ENCODE data around the gene KCNF1.
A peak's percentile ranks its signal among the peaks of the same experiment; 100 is the strongest.

KCNF1 gene, protein sequence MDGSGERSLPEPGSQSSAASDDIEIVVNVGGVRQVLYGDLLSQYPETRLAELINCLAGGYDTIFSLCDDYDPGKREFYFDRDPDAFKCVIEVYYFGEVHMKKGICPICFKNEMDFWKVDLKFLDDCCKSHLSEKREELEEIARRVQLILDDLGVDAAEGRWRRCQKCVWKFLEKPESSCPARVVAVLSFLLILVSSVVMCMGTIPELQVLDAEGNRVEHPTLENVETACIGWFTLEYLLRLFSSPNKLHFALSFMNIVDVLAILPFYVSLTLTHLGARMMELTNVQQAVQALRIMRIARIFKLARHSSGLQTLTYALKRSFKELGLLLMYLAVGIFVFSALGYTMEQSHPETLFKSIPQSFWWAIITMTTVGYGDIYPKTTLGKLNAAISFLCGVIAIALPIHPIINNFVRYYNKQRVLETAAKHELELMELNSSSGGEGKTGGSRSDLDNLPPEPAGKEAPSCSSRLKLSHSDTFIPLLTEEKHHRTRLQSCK

DNA sequence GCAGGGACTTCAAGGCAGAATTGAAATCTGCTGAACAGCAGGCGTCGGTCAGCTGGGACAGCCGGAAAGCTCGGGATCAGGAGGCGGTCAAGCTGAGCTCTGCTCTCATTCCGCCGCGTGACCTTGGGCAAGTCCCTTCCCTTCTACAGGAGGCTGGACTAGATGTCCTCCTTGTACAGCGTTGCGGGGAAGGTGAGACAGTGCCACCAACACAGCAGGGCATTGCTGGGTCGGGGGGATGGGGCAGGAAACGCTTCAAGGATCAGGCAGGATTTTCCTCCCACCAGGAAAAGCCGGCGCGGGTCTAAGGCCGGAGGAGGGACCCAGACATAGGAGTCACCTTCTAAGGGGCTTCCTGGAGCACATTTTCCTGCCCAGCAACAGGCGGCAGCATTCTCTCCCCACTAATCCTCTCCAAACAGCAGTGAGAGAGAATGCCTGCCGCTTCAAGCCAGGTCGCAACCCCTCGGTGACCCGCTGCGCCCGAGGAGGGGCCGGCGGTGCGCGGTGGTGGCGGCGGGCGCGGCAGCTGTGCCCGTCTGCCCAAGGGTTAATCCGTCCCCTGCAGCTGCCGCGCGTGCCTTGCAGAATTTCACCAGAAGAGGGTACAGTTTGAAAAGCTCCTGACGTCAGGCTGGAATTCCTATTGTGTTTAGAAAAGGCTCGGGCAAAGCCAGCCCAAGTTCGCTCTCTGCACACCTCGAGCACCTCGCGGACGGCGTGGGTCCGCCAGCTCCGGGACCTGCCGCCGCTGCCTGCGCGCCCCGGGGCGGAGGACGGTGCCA lies at the start of gene KCNF1:
Gene KCNF1 (plus strand): TSS at position 644 of the 785 bp plus-strand sequence. CDS start 493 bp downstream, outside the sequence.
- DNase-seq = peak; percentile 66

GRCh38 chr2:10862330-10862729 lies 49.4 kb upstream of the KCNF1 start:
- no peak for DNase-seq

DNA sequence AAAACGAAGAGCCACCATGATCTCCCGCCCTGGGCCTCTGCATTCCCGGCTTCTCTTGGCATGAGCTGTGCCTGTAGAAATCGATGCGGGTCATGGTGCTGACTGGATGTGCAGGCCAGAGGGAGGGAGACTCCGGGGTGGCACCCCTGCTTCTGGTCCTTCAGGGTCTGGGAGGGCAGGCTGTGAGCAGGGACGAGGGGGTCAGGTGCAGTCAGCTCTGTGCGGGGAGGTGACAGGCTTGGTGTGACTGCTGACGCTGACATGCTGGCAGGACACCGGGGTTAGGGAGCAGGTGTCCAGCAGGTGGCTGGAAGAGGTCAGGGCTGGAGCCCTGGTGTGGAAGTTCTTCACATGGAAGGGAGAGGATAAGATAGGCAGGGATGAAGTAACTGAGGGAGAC lies 48.7 kb upstream of the KCNF1 start:
- no peak for DNase-seq

DNA sequence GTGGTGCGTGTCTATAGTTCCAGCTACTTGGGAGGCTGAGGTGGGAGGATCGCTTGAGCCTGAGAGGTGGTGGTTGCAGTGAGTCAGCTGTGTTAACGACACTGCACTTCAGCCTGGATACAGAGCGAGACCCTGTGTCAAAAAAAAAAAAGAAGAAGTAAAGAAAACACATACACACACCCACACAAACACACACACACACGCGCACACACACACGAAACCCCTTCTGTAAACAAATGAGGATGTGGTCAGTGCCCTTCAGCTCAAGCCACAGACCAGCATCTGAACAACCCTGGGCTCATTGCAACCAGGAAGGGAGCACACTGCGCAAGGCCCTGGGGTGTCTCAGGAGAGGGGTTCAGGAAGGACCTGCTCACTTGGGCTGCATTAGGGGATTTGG lies 47.9 kb upstream of the KCNF1 start:
- no peak for DNase-seq

GRCh38 chr2:10864251-10864650 lies 47.5 kb upstream of the KCNF1 start:
- no peak for DNase-seq

GRCh38 chr2:10864861-10865636 lies 46.7 kb upstream of the KCNF1 start:
- DNase-seq = no peak

DNA sequence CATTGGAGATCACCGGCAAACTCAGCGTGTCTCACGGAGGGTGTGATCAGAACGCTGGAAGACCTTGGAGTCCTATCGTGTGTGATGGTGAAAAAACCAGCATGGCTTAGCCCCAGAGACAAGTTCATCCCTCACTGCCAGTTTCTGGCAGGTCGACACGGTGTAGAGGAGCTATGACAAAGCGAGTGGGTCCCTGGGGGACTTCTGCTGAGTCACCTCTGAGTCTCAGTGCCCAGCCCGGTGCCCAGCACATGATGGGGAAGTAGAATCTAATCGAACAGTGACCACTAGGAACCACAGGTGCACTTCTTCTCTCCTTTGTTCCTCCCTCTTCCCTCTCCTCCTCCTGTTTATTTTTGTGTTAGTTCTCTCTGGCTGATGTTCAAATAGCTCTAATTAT lies 45.9 kb upstream of the KCNF1 start:
- no peak for DNase-seq

- DNase-seq = no peak
Measured at GRCh38 chr2:10867692-10868420, 43.9 kb upstream of the KCNF1 start.

DNA sequence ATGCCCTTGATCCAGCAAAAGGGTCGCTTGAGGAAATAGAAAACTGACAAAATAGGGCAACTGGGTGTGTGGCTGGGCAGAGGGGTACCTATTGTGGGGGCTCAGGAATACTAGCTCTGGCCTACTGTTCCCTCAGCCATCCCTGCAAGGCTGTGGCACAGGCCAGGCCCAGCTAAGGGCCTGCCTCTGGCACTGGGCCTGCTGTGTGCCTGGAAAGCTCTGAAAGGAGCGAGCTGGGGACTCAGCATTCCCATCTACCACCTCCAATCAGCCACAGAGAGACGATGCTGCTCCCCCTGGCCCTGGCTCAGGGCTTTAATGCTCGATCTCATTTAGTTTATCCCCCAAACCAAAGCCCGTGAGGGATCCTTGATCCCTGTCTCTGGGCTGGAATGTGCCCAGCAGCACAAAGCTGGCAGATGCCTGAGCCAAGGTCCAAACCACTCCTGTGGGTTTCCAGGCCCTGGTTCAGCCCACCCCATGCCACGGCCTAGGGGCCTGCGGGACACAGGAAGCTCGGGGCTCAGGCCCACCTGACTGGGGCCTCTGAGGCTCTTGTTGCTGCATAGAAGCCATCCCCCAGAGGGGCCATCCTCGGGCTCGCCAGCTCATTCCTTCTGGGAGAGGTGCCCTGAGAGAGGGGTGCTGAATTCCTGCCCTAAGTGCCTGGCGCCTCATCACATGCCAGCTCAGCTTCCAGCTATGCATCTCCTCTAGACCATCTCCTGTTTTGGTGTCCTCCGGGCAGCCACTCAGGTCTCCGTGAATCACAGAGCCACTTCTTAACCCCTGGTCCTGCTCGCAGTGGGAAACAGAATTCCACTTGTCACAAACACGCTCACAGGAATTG lies 43.0 kb upstream of the KCNF1 start:
- no peak for DNase-seq

DNA sequence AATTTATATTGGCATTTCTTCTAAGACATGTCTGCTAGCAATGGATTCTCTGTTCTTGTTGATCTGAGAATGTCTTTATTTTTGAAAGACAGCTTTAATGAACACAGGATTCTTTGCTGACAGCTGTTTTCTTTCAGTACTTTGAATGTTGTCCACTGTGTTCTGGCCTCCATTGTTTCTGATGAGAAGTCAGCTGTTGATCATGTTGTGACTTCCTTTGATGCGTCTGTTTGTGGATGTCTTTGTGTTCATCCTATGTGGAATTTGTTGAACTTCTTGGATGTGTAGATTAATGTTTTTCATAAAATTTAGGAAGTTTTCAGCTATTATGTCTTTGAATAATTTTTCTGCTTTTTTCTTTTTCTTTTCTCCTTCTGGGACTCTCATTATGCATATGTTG lies 39.8 kb upstream of the KCNF1 start:
- DNase-seq = no peak

GRCh38 chr2:10873171-10873570 lies 38.6 kb upstream of the KCNF1 start:
- DNase-seq = no peak

GRCh38 chr2:10873790-10874437 lies 37.8 kb upstream of the KCNF1 start:
- DNase-seq = no peak

DNA sequence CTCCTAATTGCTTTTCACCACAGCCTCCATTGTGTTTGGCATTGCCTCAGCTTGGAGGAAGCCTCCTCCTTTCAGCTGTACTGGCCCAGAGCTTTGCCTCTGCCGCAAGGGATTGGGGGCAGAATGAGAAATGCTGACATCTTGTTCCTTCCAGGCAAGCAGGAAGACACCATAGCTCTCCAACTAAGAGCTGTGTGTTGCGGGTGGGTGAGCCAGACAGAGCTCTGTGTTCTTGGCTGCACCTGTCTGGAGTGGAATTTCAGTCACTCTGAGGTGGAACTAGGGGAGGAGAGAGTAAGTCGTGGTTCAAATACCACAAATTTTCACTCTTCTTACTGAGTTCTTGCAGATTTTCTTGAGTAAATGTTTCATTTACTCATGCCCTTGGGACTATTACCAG lies 36.6 kb upstream of the KCNF1 start:
- no peak for DNase-seq

- DNase-seq = no peak
Measured at GRCh38 chr2:10876394-10876793, 35.3 kb upstream of the KCNF1 start.

DNA sequence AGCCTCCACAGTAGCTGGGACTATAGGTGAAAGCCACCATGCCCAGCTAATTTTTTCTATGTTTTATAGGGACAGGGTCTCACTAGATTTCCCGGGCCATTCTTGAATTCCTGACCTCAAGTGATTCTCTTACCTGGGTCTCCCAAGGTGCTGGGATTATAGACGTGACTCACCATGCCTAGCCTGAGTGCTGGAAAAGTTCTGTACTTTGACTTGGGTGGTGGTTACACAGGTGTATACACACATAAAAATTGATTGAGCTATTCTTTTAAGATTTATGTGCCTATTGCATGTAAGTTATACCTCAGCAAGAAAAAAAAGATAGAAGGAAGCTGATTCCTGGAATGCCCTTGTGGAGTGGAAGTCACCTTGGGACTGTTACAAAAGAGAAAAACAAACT lies 34.8 kb upstream of the KCNF1 start:
- no peak for DNase-seq

DNA sequence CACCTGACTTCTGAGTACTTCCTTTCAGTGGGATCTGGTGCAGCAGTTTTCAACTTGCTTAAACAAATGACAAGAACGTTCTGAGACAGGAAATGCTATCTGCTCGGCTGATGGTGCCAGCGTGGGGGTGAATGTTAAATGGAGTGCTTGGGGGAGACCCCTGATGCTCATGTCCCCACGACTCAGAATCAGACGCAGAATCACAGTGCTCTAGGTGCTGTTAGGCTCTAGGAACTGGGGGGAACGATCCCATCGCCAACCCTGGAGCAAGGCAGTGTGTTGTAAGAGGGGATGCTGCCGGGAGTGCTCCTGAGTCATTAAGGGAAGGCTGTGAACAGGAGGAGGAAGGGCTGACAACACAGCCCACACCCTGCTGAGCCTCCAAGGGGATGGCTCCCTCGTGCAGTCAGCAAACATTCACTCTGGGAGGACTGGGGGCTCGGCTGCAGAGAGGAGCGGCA lies 34.1 kb upstream of the KCNF1 start:
- DNase-seq = no peak

GRCh38 chr2:10878268-10878915 lies 33.3 kb upstream of the KCNF1 start:
- DNase-seq = no peak

- no peak for DNase-seq
Measured at GRCh38 chr2:10879159-10879558, 32.6 kb upstream of the KCNF1 start.

DNA sequence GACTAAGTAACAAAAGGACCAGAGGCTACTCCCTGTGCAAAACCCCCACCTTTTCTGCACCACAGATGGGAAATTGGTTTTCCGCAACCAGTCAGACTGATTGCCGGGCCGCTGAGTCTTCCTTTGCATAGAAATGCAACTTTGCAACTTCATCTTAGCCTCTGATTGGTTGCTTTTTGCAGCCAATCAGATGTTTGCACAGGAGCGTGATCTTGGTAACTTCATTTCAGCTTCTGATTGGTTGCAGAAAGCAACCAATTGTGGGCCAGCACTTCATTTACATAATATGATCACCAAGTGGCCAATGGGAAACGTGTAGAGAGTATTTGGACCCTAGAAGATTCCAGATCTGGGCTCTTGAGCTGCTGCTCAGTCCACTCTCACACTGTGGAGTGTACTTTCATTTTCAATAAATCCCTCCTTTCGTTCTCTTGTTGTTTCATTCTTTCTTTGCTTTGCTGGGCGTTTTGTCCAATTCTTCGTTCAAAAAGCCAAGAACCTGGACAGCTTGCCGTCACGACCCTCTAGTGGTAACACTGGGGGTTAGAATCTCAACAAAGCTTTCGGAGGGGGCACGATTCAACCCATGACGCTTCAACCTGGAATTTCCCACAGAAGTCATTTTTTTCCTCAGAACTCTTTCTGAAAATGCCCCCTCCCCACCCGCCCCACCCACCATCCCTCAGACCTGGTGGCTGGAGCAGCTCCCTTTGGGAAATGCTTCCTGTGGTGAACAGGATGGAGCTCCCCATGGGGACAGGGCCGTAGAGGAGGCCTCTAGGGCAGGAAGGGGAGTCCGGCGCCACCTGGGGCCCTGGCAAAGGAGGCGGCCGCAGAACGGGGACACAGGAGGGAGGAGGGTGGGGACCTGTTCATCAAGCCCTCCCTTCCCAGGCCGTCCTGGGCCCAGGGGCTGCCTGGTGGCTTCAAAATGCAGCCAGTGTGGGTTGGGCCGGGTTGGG lies 31.8 kb upstream of the KCNF1 start:
- no peak for DNase-seq

All from NCI-H2227 treated with DMSO at 0.1 percent for 48 hours (cell line).